T-helper 1 cell (primary cell): Measurements from ENCODE around the gene EVC2.

ENCODE experiments used
- DNase-seq, 5 donors: peaks; one replicate each; pipeline ENCODE4 v3.0.0-alpha.2; 2012 to 2020

Gene EVC2

DNA sequence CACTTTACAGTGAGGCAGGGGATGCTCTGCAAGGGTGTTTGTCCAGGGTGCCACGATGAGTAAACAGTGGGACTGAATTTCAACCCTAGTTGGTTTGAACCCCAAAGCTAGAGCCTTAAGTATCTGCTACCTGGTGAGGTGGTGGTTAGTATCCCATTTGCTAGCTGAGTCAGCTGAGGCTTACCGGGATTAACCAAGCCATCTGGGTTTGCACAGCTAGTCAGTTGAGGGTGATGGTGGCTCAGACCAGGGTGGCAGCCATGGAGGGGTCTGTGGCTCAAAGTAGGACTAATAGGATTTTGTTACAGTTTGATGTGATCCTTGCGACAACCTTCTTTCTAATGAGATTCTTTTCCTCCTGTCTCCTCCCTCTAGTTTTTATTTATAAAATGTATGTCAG, 4.6 kb upstream of the EVC2 start:
- no peak for DNase-seq

- peak in 1 of 5 donors; percentile 12 for DNase-seq
These were observed 4.2 kb upstream of the EVC2 start for GRCh38 chr4:5712517-5712916.

DNA sequence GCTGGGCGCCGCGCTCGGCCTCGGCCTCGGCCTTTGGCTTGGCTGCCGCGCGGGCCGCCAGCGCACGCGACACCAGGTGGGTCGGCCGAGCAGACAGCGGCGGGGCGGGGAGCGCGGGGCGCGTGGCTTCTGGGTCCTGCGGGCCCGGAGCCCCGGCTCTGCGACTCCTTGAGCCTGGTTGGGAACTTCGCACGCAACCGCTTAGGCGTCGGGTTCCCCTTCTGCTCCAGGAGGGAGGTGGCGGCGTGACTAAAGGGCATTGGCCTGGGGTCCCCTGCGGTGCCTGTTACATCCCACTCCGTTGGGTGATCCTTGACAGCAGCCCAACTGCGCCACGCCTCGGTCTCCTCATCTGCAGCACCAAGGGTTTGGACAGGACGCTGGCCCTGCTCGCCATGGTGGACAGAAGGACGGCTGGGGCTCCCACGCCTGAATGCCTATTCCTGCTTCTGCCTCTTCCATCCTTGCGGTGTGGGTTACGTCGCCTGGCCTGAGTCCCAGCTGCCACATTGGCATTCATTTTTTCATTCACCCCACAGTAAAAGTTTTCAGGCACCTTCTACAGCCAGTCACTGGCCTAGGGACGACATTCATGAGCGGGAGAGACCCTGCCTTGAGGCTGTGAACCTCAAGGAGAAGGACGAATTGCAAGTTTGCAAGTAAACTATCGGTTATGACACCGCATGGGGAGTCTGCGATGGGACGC, 3.3 kb upstream of the EVC2 start:
- no peak for DNase-seq

GRCh38 chr4:5710961-5711478, 2.7 kb upstream of the EVC2 start, which contains the start of gene EVC:
TSS of gene EVC (plus strand) at chr4:5711201. CDS start at chr4:5711381, 180 bp downstream.
- peak in 1 of 5 donors; percentile 6 for DNase-seq

DNA sequence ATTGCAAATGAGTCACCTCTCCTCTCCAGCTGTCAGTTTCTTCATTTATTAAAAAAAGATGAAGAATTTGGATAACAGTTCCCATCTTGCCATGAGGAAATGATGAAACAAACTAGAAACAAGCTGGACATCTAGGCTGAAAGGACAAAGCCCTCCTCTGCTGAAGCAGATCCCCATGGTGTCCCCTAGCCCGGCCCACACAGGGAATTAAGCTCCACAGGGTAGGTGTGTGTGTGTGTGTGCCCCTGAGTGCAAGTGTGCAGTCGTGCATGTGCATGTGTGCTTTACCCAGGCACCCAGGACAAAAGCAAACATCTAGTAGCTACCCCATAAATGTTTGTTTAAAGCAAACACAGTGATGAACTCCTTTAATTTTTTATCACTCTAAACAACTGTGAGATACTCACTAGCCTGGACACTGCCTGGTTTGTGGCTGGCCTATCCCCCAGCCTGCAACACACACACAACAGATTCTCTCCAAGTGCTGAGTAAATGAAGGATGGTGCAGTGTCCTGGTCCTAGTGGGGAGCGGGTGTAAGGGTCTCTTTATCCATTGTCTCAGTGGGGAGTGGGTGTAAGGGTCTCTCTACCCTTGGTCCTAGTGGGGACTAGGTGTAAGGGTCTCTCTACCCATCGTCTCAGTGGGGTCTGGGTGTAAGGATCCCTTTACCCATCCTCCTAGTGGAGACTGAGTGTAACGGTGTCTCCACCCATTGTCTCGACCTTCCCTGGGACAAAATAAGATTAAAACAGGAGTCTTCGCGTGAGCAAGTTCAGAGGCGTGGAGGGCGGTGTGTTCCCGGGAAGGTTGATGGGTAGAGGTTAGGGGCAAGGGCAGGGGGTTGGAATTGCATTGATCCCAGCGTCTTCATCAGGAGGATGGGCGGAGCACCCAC, 2.0 kb upstream of the EVC2 start:
- no peak for DNase-seq

- no peak for DNase-seq
These were observed 832 bp upstream of the EVC2 start for GRCh38 chr4:5709207-5709575.

DNA sequence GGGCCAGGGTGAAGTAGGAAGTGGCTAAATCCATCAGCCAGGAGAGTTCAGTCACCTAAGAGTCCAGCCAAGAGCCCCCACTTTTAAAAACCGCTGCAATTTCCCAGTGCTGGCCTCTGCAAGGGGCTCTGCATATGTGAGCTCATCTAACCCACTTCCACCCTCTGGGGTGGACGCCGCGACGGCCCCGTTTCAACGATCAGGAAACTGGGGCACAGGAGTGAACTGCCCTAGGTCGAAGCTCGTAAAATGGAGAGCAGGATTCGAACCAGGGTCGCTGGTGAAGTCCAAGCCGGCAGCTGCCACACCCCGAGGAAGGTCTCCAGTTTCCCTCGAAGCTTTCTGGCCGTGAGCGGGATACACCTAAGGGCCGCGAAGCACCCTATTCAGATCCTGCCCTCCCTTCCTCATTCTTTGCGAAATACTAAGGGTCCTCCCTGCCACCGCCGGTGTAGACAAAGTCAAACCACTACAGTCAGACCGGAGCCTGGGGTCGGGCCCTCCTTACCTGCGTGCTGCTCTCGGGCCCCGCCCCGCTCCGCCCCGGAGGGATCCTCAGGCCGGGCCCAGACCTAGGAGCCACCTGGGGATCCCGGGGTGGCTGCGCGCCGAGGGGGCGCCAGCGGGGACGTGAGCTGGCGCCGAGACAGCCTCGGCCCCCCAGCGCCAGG, 446 bp downstream of the EVC2 start:
- DNase-seq: no peak

DNA sequence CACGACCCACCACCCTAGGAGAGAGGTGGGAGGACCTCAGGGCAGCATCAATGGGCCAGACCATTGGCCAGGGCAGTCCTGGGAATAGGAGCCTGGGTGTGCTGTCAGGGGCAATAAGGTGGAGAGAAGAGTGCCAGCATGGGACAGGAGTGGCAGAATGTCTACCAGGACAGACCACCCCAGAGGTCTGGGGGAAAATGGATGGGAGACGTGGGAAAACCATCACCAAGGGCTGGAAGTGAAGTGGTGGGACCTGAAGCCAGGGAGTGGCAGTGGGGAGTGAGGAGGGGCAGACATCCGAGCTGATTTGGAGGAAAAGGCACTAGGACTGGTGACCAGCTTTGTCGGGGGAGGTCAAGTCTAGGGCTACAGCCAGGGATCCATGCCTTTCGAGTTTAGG, 993 bp downstream of the EVC2 start:
- no peak for DNase-seq

- DNase-seq: no peak
These were observed 1.7 kb downstream of the EVC2 start for GRCh38 chr4:5706486-5707290.

DNA sequence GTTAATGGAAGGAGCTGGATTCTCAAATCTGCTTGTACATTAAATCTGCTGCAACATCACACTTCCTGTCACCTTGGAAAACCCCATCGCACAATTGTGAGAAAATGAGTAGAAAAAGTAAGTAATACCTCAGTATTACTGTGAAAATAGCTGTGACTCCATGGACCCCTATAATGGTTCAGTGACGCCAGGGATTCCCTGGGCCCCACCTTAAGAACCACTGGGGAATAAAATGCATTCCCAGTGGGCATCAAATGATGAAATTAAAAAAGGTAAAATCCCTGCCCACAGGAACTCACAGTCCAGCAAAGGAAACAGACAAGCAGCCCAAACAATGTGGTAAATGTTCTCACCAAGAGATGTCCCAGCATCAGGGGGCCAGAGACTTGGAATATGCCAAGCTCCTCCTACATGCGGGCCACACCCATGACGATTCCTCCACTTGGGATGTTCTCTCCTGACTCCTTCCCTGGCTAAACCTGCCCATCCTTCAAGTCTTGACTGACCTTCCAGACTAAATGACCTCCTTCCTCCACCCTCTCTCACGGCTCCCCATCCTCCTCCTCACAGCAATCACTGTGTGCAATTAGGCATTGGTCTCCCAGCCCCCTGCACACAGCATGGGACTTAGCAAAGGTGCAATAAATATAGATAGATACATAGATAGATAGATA, 2.6 kb downstream of the EVC2 start:
- DNase-seq: no peak

GRCh38 chr4:5704276-5704675, 4.1 kb downstream of the EVC2 start:
- DNase-seq: no peak

- no peak for DNase-seq
These were observed 4.5 kb downstream of the EVC2 start for GRCh38 chr4:5703831-5704230.

DNA sequence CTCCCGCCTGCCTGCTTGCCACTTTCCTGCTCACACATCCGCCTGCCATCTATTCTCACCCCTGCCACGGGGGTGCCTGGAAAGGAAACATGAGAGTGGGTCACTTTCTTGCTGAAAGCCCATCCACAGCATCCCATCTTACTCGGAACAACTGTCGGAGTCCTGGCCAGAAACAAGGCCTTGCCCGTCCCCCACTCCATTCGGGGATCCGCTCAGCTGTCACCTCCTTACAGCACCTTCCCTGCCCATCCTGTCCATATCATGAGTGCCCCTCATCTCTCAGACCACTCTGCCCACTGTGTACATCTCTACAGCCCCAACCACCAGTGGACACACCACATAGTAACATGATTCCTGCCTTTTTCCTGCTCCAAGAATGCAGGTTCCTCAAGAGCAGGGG, 6.4 kb downstream of the EVC2 start:
- no peak for DNase-seq

DNA sequence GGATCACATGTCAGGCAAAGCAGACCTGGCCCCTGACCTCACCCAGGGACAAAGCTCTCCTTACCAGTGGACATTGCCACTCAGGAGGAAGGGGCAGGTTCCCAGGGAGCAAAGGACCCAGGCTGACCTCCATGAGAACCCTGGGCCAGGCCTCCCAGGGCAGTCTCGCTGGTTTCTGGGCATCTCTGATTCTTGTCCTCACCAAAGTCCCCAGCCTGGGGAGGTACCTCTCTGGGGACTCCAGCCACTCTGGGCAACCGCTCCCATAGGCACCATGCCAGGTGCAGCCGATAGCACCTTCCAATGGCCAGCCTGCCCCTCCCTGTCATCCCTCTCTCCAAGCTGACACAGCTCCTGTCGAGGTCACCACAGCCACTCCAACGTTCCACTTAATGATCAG, 7.9 kb downstream of the EVC2 start:
- no peak for DNase-seq

DNA sequence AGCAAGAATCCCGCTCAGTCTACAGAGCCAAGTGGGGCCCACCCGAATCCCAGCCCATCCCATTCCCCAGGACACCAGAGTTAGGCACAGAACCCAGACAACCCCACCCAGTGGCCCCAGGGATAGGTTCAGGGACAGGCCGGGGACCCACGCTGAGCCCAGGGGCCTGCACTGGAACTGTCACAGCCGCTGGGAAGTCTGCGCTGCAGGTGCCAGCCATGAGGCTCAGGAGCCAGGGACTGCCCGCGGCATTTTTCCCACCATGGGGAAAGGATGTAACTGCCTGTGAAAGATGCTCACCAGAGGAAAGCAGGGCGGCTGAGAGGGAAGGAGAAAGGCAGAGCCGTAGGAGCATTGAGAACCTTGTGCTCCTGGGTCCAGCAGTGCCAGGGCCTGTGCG, 12.0 kb downstream of the EVC2 start:
- no peak for DNase-seq

DNA sequence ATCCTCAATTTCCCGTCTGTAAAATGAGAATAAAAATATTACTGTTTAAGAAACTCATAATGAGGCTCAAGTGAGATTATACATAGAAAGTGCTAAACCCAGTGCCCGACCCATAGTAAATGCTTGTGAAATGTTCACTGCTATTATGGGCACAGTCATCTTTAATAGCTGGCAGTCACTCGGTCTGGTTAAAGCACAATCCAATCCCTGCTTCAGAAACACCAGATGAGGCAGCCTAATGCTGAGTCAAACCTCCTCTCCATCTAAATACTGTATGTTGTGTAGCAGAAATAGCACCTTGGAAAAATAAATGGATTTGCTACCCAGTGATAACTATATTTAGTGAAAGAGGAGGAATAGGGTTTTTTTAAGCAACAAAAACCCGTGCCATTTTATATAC, 14.5 kb downstream of the EVC2 start:
- DNase-seq: no peak

GRCh38 chr4:5691491-5692132, 16.7 kb downstream of the EVC2 start:
- DNase-seq: no peak

- DNase-seq: no peak
These were observed 19.3 kb downstream of the EVC2 start for GRCh38 chr4:5689065-5689464.

- no peak for DNase-seq
These were observed 22.0 kb downstream of the EVC2 start for GRCh38 chr4:5686338-5686737.

GRCh38 chr4:5685296-5685695, 23.1 kb downstream of the EVC2 start:
- no peak for DNase-seq

- no peak for DNase-seq
These were observed 24.8 kb downstream of the EVC2 start for GRCh38 chr4:5683566-5683965.
